ENCODE measurements around the gene SORCS3.

- TF ChIP-seq CTCF (IDR thresholded peaks at IDR 0.05) (no peak), POLR2A (IDR thresholded peaks at IDR 0.05) (no peak), POLR2AphosphoS5 (IDR thresholded peaks at IDR 0.05; ENCODE audit: insufficient read depth in 1 of 2, low read depth in 1 of 2) (no peak)
Observed at GRCh38 chr10:104947314-104947713, 306.2 kb downstream of the SORCS3 start.
